HG03025 (cell line): ENCODE data around the gene SEMA3E.
"Not testable (repeated sequence)": the region's sequence is repeated elsewhere in the genome, so short reads cannot be mapped to it uniquely, and the experiment has no call there.

ENCODE experiments used
- ATAC-seq: cut with Tn5 transposase; IDR thresholded peaks from one replicate; pipeline ENCODE4 v1.9.1; 2021; ENCODE audit warnings: mild to moderate bottlenecking, moderate library complexity; ENCODE audit not compliant: unreplicated experiment, low FRiP score

Gene SEMA3E

GRCh38 chr7:83502636-83503035 lies 146.3 kb downstream of the SEMA3E start:
- ATAC-seq, result no peak

- no peak for ATAC-seq
Measured at GRCh38 chr7:83494683-83495082, 154.3 kb downstream of the SEMA3E start.

GRCh38 chr7:83492802-83493201 lies 156.1 kb downstream of the SEMA3E start:
- no peak for ATAC-seq

GRCh38 chr7:83487801-83488200 lies 161.1 kb downstream of the SEMA3E start:
- ATAC-seq, result no peak

GRCh38 chr7:83486957-83487356 lies 162.0 kb downstream of the SEMA3E start:
- no peak for ATAC-seq

GRCh38 chr7:83486536-83486935 lies 162.4 kb downstream of the SEMA3E start:
- no peak for ATAC-seq

- ATAC-seq, result no peak
Measured at GRCh38 chr7:83484826-83485225, 164.1 kb downstream of the SEMA3E start.

- ATAC-seq, result no peak
Measured at GRCh38 chr7:83484266-83484665, 164.7 kb downstream of the SEMA3E start.

GRCh38 chr7:83478616-83479015 lies 170.3 kb downstream of the SEMA3E start:
- ATAC-seq, result no peak

GRCh38 chr7:83476511-83477050 lies 172.4 kb downstream of the SEMA3E start:
- no peak for ATAC-seq

GRCh38 chr7:83475420-83475819 lies 173.5 kb downstream of the SEMA3E start:
- ATAC-seq, result no peak

- ATAC-seq, result no peak
Measured at GRCh38 chr7:83472376-83472775, 176.6 kb downstream of the SEMA3E start.

GRCh38 chr7:83469491-83469890 lies 179.4 kb downstream of the SEMA3E start:
- ATAC-seq, result no peak

- ATAC-seq, result no peak
Measured at GRCh38 chr7:83469076-83469475, 179.9 kb downstream of the SEMA3E start.

- ATAC-seq, result peak; percentile 96
Measured at GRCh38 chr7:83468251-83468739, 180.6 kb downstream of the SEMA3E start.

GRCh38 chr7:83467493-83467892 lies 181.4 kb downstream of the SEMA3E start:
- ATAC-seq, result no peak

- ATAC-seq, result no peak
Measured at GRCh38 chr7:83466956-83467355, 182.0 kb downstream of the SEMA3E start.

- no peak for ATAC-seq
Measured at GRCh38 chr7:83466187-83466923, 182.6 kb downstream of the SEMA3E start.

- no peak for ATAC-seq
Measured at GRCh38 chr7:83465643-83466042, 183.3 kb downstream of the SEMA3E start.

- not testable (repeated sequence) for ATAC-seq
Measured at GRCh38 chr7:83461820-83462219, 187.1 kb downstream of the SEMA3E start.

- not testable (repeated sequence) for ATAC-seq
Measured at GRCh38 chr7:83459930-83460653, 188.8 kb downstream of the SEMA3E start.
